ENCODE results near the gene P2RX3.
"Not testable (repeated sequence)": the region's sequence is repeated elsewhere in the genome, so short reads cannot be mapped to it uniquely, and the experiment has no call there.

P2RX3 gene

GRCh38 chr11:57357856-57358255, 19.7 kb downstream of the P2RX3 start:
- H3K4me3 ChIP-seq (ENCODE audit: low read length): no peak overlapping the region
- no peak overlapping the region for H3K9ac ChIP-seq (ENCODE audit: low read length)
- no peaks in the 10 kb centered on the region for H3K36me3 ChIP-seq (ENCODE audit: control insufficient read depth, low read depth, low read length)
- no peak overlapping the region for H3K27ac ChIP-seq (ENCODE audit: low read length)
- no peaks in the 10 kb centered on the region for H3K9me3 ChIP-seq (ENCODE audit: control insufficient read depth, low read depth, low read length)
- H3K27me3 ChIP-seq (ENCODE audit: control insufficient read depth, insufficient read depth, low read length): no peaks in the 10 kb centered on the region
- H3K4me1 ChIP-seq (ENCODE audit: control insufficient read depth, low read depth, low read length): peaks cover 7% of the 10 kb centered on the region

GRCh38 chr11:57358543-57358961, 20.4 kb downstream of the P2RX3 start:
- Histone ChIP-seq H3K36me3 (ENCODE audit: control insufficient read depth, low read depth, low read length) (no peaks in the 10 kb centered on the region), H3K4me3 (ENCODE audit: low read length) (no peak overlapping the region), H3K9ac (ENCODE audit: low read length) (no peak overlapping the region), H3K9me3 (ENCODE audit: control insufficient read depth, low read depth, low read length) (no peaks in the 10 kb centered on the region), H3K27me3 (ENCODE audit: control insufficient read depth, insufficient read depth, low read length) (no peaks in the 10 kb centered on the region), H3K27ac (ENCODE audit: low read length) (no peak overlapping the region), H3K4me1 (ENCODE audit: control insufficient read depth, low read depth, low read length) (peaks cover 4% of the 10 kb centered on the region)

- no peaks in the 10 kb centered on the region for H3K27me3 ChIP-seq (ENCODE audit: control insufficient read depth, insufficient read depth, low read length)
- H3K9me3 ChIP-seq (ENCODE audit: control insufficient read depth, low read depth, low read length): no peaks in the 10 kb centered on the region
- H3K27ac ChIP-seq (ENCODE audit: low read length): no peak overlapping the region
- no peak overlapping the region for H3K4me3 ChIP-seq (ENCODE audit: low read length)
- no peak overlapping the region for H3K9ac ChIP-seq (ENCODE audit: low read length)
- H3K4me1 ChIP-seq (ENCODE audit: control insufficient read depth, low read depth, low read length): no peaks in the 10 kb centered on the region
- no peaks in the 10 kb centered on the region for H3K36me3 ChIP-seq (ENCODE audit: control insufficient read depth, low read depth, low read length)
Observed at GRCh38 chr11:57358991-57359390, 20.8 kb downstream of the P2RX3 start.

- H3K36me3 ChIP-seq (ENCODE audit: control insufficient read depth, low read depth, low read length): no peaks in the 10 kb centered on the region
- no peaks in the 10 kb centered on the region for H3K27me3 ChIP-seq (ENCODE audit: control insufficient read depth, insufficient read depth, low read length)
- no peaks in the 10 kb centered on the region for H3K9me3 ChIP-seq (ENCODE audit: control insufficient read depth, low read depth, low read length)
- no peak overlapping the region for H3K27ac ChIP-seq (ENCODE audit: low read length)
- no peak overlapping the region for H3K9ac ChIP-seq (ENCODE audit: low read length)
- H3K4me3 ChIP-seq (ENCODE audit: low read length): no peak overlapping the region
- no peaks in the 10 kb centered on the region for H3K4me1 ChIP-seq (ENCODE audit: control insufficient read depth, low read depth, low read length)
Observed at GRCh38 chr11:57359396-57359795, 21.2 kb downstream of the P2RX3 start.

GRCh38 chr11:57359896-57360690, 21.9 kb downstream of the P2RX3 start:
- no peak overlapping the region for H3K9ac ChIP-seq (ENCODE audit: low read length)
- H3K9me3 ChIP-seq (ENCODE audit: control insufficient read depth, low read depth, low read length): no peaks in the 10 kb centered on the region
- H3K4me1 ChIP-seq (ENCODE audit: control insufficient read depth, low read depth, low read length): peaks cover 5% of the 10 kb centered on the region
- no peaks in the 10 kb centered on the region for H3K36me3 ChIP-seq (ENCODE audit: control insufficient read depth, low read depth, low read length)
- no peaks in the 10 kb centered on the region for H3K27me3 ChIP-seq (ENCODE audit: control insufficient read depth, insufficient read depth, low read length)
- H3K27ac ChIP-seq (ENCODE audit: low read length): no peak overlapping the region
- H3K4me3 ChIP-seq (ENCODE audit: low read length): no peak overlapping the region

GRCh38 chr11:57360991-57361390, 22.8 kb downstream of the P2RX3 start:
- peaks cover 12% of the 10 kb centered on the region for H3K4me1 ChIP-seq (ENCODE audit: control insufficient read depth, low read depth, low read length)
- H3K36me3 ChIP-seq (ENCODE audit: control insufficient read depth, low read depth, low read length): no peaks in the 10 kb centered on the region
- H3K9me3 ChIP-seq (ENCODE audit: control insufficient read depth, low read depth, low read length): no peaks in the 10 kb centered on the region
- H3K9ac ChIP-seq (ENCODE audit: low read length): no peak overlapping the region
- no peaks in the 10 kb centered on the region for H3K27me3 ChIP-seq (ENCODE audit: control insufficient read depth, insufficient read depth, low read length)
- no peak overlapping the region for H3K27ac ChIP-seq (ENCODE audit: low read length)
- no peak overlapping the region for H3K4me3 ChIP-seq (ENCODE audit: low read length)

- not testable (repeated sequence) for H3K27me3 ChIP-seq (ENCODE audit: control insufficient read depth, insufficient read depth, low read length); H3K36me3 ChIP-seq (ENCODE audit: control insufficient read depth, low read depth, low read length); H3K27ac ChIP-seq (ENCODE audit: low read length); H3K9me3 ChIP-seq (ENCODE audit: control insufficient read depth, low read depth, low read length); H3K9ac ChIP-seq (ENCODE audit: low read length); H3K4me3 ChIP-seq (ENCODE audit: low read length)
- H3K4me1 ChIP-seq (ENCODE audit: control insufficient read depth, low read depth, low read length): peaks cover 16% of the 10 kb centered on the region
Observed at GRCh38 chr11:57361420-57361819, 23.3 kb downstream of the P2RX3 start.

- Histone ChIP-seq H3K27me3 (ENCODE audit: control insufficient read depth, insufficient read depth, low read length) (no peaks in the 10 kb centered on the region), H3K9ac (ENCODE audit: low read length) (no peak overlapping the region), H3K4me3 (ENCODE audit: low read length) (no peak overlapping the region), H3K36me3 (ENCODE audit: control insufficient read depth, low read depth, low read length) (no peaks in the 10 kb centered on the region), H3K9me3 (ENCODE audit: control insufficient read depth, low read depth, low read length) (no peaks in the 10 kb centered on the region), H3K27ac (ENCODE audit: low read length) (no peak overlapping the region), H3K4me1 (ENCODE audit: control insufficient read depth, low read depth, low read length) (peaks cover 17% of the 10 kb centered on the region)
Observed at GRCh38 chr11:57361926-57362325, 23.8 kb downstream of the P2RX3 start.

- H3K27ac ChIP-seq (ENCODE audit: low read length): no peak overlapping the region
- H3K27me3 ChIP-seq (ENCODE audit: control insufficient read depth, insufficient read depth, low read length): no peaks in the 10 kb centered on the region
- no peaks in the 10 kb centered on the region for H3K9me3 ChIP-seq (ENCODE audit: control insufficient read depth, low read depth, low read length)
- peaks cover 17% of the 10 kb centered on the region for H3K4me1 ChIP-seq (ENCODE audit: control insufficient read depth, low read depth, low read length)
- H3K9ac ChIP-seq (ENCODE audit: low read length): no peak overlapping the region
- no peaks in the 10 kb centered on the region for H3K36me3 ChIP-seq (ENCODE audit: control insufficient read depth, low read depth, low read length)
- H3K4me3 ChIP-seq (ENCODE audit: low read length): no peak overlapping the region
Observed at GRCh38 chr11:57363131-57364080, 25.3 kb downstream of the P2RX3 start.

GRCh38 chr11:57364851-57365660, 26.9 kb downstream of the P2RX3 start:
- Histone ChIP-seq H3K36me3 (ENCODE audit: control insufficient read depth, low read depth, low read length) (no peaks in the 10 kb centered on the region), H3K27ac (ENCODE audit: low read length) (no peak overlapping the region), H3K27me3 (ENCODE audit: control insufficient read depth, insufficient read depth, low read length) (no peaks in the 10 kb centered on the region), H3K9me3 (ENCODE audit: control insufficient read depth, low read depth, low read length) (no peaks in the 10 kb centered on the region), H3K4me1 (ENCODE audit: control insufficient read depth, low read depth, low read length) (peaks cover 17% of the 10 kb centered on the region), H3K4me3 (ENCODE audit: low read length) (no peak overlapping the region), H3K9ac (ENCODE audit: low read length) (no peak overlapping the region)

Measured in iPS-18a (cell line).